Smooth muscle cell (in vitro differentiated cells): ENCODE measurements around the gene NMU. TPM values are rescaled to one million over a fixed set of nuclear protein-coding genes. Genes with fewer than 3 reads are reported as not detected.

Experiments
- DNase-seq: peaks from one replicate; lab custom pipeline; 2025; ENCODE audit not compliant: unreplicated experiment; lab: John Stamatoyannopoulos, UW
- H2AFZ ChIP-seq: fragments of 200-600 bp; sonication (generic); 2 replicates; pipeline ENCODE4 v1.6.0; 2016; ENCODE audit warnings: antibody characterized with exemption, low read depth, mild to moderate bottlenecking
- H3F3A ChIP-seq: fragments of 200-600 bp; sonication (generic); 2 replicates; pipeline ENCODE4 v1.6.0; 2017; ENCODE audit warnings: antibody characterized with exemption, low read depth
- H3K27ac ChIP-seq: fragments of 200-600 bp; sonication (generic); 2 replicates; pipeline ENCODE4 v1.5.1; 2016; ENCODE audit warnings: low read depth, mild to moderate bottlenecking
- H3K27me3 ChIP-seq: fragments of 200-600 bp; sonication (generic); 2 replicates; pipeline ENCODE4 v1.6.1; 2016; ENCODE audit warnings: low read depth, mild to moderate bottlenecking
- H3K36me3 ChIP-seq: fragments of 200-600 bp; sonication (generic); 2 replicates; pipeline ENCODE4 v1.5.1; 2016; ENCODE audit warnings: low read depth
- H3K4me1 ChIP-seq: fragments of 200-600 bp; sonication (generic); 2 replicates; pipeline ENCODE4 v1.5.1; 2016; ENCODE audit warnings: low read depth
- H3K4me2 ChIP-seq: fragments of 200-600 bp; sonication (generic); 2 replicates; pipeline ENCODE4 v1.6.0; 2016; ENCODE audit warnings: mild to moderate bottlenecking
- H3K4me3 ChIP-seq: fragments of 200-600 bp; sonication (generic); 2 replicates; pipeline ENCODE4 v1.5.1; 2016; ENCODE audit warnings: mild to moderate bottlenecking
- H3K79me2 ChIP-seq: fragments of 200-600 bp; sonication (generic); 2 replicates; pipeline ENCODE4 v1.6.0; 2016; ENCODE audit warnings: low read depth, mild to moderate bottlenecking
- H3K9ac ChIP-seq: fragments of 200-600 bp; sonication (generic); 2 replicates; pipeline ENCODE4 v1.6.0; 2016; ENCODE audit warnings: low read depth
- H3K9me3 ChIP-seq: fragments of 200-600 bp; sonication (generic); replicated peaks from 2 replicates; pipeline ENCODE4 v1.5.1; 2016; ENCODE audit warnings: low read depth
- H4K20me1 ChIP-seq: fragments of 200-600 bp; sonication (generic); 2 replicates; pipeline ENCODE4 v1.6.0; 2016; ENCODE audit warnings: low read depth
- WGBS: methylation state at CpG from one replicate; pipeline ENCODE4 v1.1.7; 2016; ENCODE audit warnings: low lambda C conversion rate; 5-methylcytosine and 5-hydroxymethylcytosine counted together
- polyA plus RNA-seq: library from polyadenylated mRNA; unstranded; fragments of >200 nt; fragmentation: Nextera tagmentation; extraction: Ambion mirVana; gene quantifications from 2 replicates; pipeline ENCODE4 v1.2.1, GENCODE V29; 2016
- total RNA-seq: library from RNA; depleted of rRNA; stranded (reverse); fragments of >200 nt; gene quantifications from 2 replicates; pipeline ENCODE4 v1.2.3, GENCODE V29; 2014
- TF ChIP-seq, protein P1 (sequence below): fragments of 200-600 bp; sonication (generic); IDR thresholded peaks from 2 replicates; pipeline ENCODE4 v1.5.1; 2017; ENCODE audit warnings: borderline replicate concordance, mild to moderate bottlenecking, antibody characterized with exemption; ENCODE audit not compliant: insufficient read depth, poor library complexity, severe bottlenecking

NMU gene
- total and polyA plus RNA-seq, 2 experiments from 2014 or later: not detected

DNA sequence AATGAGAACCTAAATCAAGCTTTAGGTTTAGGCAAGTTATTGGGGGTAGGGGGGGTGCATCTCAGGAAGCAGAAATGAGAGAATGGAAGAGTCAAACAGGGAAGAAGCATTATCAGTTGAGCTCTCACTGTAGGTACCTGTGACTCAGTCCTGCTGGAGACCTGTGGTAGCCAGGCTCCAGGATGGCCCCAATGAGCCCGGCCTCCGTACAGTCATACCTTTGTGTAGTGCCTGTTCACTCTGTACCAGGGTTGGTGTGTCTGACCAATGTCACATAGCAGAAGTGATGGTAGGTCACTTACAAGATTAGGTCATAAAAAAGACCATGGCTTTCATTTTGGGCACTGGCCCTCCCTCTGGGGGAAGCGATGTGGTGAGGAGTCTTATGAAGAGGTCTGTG lies 45.3 kb upstream of the NMU start:
- no peaks in the 10 kb centered on the region for H3K27me3 ChIP-seq
- no peak overlapping the region for H3K4me2 ChIP-seq
- no peak overlapping the region for H3K9ac ChIP-seq
- no peaks in the 10 kb centered on the region for H3K9me3 ChIP-seq
- no peaks in the 10 kb centered on the region for H3K79me2 ChIP-seq
- H3K36me3 ChIP-seq: no peaks in the 10 kb centered on the region
- H3K4me3 ChIP-seq: no peak overlapping the region
- TF ChIP-seq, protein P1, sequence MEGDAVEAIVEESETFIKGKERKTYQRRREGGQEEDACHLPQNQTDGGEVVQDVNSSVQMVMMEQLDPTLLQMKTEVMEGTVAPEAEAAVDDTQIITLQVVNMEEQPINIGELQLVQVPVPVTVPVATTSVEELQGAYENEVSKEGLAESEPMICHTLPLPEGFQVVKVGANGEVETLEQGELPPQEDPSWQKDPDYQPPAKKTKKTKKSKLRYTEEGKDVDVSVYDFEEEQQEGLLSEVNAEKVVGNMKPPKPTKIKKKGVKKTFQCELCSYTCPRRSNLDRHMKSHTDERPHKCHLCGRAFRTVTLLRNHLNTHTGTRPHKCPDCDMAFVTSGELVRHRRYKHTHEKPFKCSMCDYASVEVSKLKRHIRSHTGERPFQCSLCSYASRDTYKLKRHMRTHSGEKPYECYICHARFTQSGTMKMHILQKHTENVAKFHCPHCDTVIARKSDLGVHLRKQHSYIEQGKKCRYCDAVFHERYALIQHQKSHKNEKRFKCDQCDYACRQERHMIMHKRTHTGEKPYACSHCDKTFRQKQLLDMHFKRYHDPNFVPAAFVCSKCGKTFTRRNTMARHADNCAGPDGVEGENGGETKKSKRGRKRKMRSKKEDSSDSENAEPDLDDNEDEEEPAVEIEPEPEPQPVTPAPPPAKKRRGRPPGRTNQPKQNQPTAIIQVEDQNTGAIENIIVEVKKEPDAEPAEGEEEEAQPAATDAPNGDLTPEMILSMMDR: no peak
- DNase-seq: no peak
- H4K20me1 ChIP-seq: no peaks in the 10 kb centered on the region
- H3K4me1 ChIP-seq: no peaks in the 10 kb centered on the region
- no peaks in the 10 kb centered on the region for H3F3A ChIP-seq
- no peak overlapping the region for H3K27ac ChIP-seq
- WGBS: 98% methylated on average over 3 of the region's 3 CpGs
- H2AFZ ChIP-seq: no peak overlapping the region

DNA sequence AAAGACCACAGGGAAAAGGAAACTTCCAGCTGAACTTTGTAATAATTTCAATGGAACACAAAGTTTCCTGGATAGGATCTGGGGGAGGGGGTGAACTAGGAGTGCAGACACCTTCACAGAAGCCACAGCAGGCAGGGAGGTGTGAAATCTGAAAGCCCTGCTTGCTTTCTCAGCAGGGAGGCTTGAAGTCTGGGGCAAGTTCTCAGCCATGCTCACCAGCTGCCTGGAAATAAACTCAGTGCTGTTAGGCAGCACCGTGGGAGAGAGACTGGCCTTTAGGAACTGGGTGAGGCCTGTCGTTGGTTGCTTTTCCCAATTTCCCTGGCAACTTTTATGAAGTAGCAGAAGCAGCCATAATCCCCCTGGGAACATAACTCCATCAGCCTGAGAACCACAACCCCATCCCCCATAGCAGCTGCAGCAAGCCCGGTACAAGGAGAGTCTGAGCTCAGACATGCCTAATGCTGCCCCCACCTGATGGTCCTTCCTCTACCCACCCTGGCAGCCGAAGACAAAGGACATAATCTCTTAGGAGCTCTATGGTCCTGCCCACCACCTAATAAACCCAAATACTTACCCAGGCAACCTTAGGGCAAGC lies 39.2 kb upstream of the NMU start:
- no peaks in the 10 kb centered on the region for H3K36me3 ChIP-seq
- no peak for DNase-seq
- no peaks in the 10 kb centered on the region for H3K9me3 ChIP-seq
- no peaks in the 10 kb centered on the region for H3K27me3 ChIP-seq
- no peak overlapping the region for H3K27ac ChIP-seq
- H3F3A ChIP-seq: no peaks in the 10 kb centered on the region
- H3K79me2 ChIP-seq: no peaks in the 10 kb centered on the region
- H2AFZ ChIP-seq: no peak overlapping the region
- TF ChIP-seq, protein P1: no peak
- H3K4me2 ChIP-seq: no peak overlapping the region
- no peaks in the 10 kb centered on the region for H3K4me1 ChIP-seq
- H4K20me1 ChIP-seq: no peaks in the 10 kb centered on the region
- no peak overlapping the region for H3K9ac ChIP-seq
- no peak overlapping the region for H3K4me3 ChIP-seq
- whole genome bisulfite sequencing: 51% methylated on average over 4 of the region's 4 CpGs

DNA sequence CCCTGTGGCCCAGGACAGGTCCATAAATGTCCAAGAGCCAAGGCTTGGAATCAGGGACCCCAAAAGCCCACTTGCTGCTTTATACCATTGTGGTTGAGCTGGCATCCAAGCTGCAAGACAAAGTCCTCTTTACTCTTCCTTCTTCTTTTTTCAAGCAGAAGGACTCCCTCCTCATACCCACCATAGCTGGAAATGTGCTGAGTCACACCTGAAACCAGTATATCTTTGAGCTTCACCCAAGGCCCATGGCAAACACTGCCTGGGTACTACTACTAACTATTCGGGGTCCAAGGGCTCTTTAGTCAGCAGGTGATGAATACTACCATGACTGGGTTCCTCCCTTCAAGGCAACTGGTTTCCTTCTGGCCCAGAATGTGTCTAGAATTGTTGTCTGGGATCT lies 37.3 kb upstream of the NMU start:
- Histone ChIP-seq H3K9ac (no peak overlapping the region), H3K27ac (no peak overlapping the region), H4K20me1 (no peaks in the 10 kb centered on the region), H3K4me3 (no peak overlapping the region), H3K4me2 (no peak overlapping the region), H3K27me3 (no peaks in the 10 kb centered on the region), H3K36me3 (no peaks in the 10 kb centered on the region), H3K4me1 (no peaks in the 10 kb centered on the region), H3F3A (no peaks in the 10 kb centered on the region), H3K9me3 (no peaks in the 10 kb centered on the region), H3K79me2 (no peaks in the 10 kb centered on the region), H2AFZ (no peak overlapping the region)
- no peak for DNase-seq
- TF ChIP-seq, protein P1: no peak
- 91% methylated on average over 1 of the region's 1 CpG for WGBS

DNA sequence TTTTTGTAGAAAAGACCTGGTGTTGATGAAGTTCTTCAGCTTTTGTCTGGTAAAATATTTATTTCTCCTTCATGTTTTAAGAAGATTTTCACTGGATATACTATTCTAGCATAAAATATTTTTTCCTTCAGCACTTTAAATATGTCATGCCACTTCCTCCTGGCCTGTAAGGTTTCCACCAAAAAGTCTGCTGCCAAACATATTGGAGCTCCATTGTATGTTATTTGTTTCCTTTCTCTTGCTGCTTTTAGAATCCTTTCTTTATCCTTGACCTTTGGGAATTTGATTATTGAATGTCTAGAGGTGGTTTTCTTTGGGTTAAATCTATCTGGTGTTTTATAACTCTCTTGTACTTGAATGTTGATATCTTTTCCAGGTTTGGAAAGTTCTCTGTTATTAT lies 35.6 kb upstream of the NMU start:
- H2AFZ ChIP-seq: no peak overlapping the region

More for the DNA sequence above, 35.6 kb upstream of the NMU start:
- Histone ChIP-seq H3K4me1 (no peaks in the 10 kb centered on the region), H3K79me2 (no peaks in the 10 kb centered on the region), H3F3A (no peaks in the 10 kb centered on the region), H3K4me3 (no peak overlapping the region), H3K36me3 (no peaks in the 10 kb centered on the region), H3K27ac (no peak overlapping the region), H3K4me2 (no peak overlapping the region), H4K20me1 (no peaks in the 10 kb centered on the region), H3K27me3 (no peaks in the 10 kb centered on the region), H3K9me3 (no peaks in the 10 kb centered on the region), H3K9ac (no peak overlapping the region)
- DNase-seq: no peak
- TF ChIP-seq, protein P1: no peak
